OCI-LY7 (cell line): ENCODE results near the gene PRKD3. TPM values are rescaled to one million over a fixed set of nuclear protein-coding genes. Genes with fewer than 3 reads are reported as not detected.
A peak's percentile ranks its signal among the peaks of the same experiment; 100 is the strongest.

Source experiments
- BruUV-seq: library from RNA; stranded (reverse); fragments of 400-500 nt; replicated peaks from 2 replicates; lab custom pipeline; 2021; lab: Mats Ljungman, UMichigan
- CTCF ChIA-PET: fragments of 300-600 bp; sonication (Branson Sonifier 250); formaldehyde crosslinking; loops from one replicate; lab custom pipeline; 2022; ENCODE audit warnings: antibody characterized with exemption; ENCODE audit not compliant: unreplicated experiment; lab: Charles Lee
- POLR2A ChIA-PET: fragments of 300-600 bp; sonication (Branson Sonifier 250); formaldehyde crosslinking; loops from one replicate; lab custom pipeline; 2022; ENCODE audit warnings: antibody characterized with exemption; lab: Charles Lee
- DNase-seq: peaks from one replicate; pipeline ENCODE4 v3.0.0-alpha.2; 2015; ENCODE audit warnings: low spot score
- H2AFZ ChIP-seq: fragments of 200-600 bp; sonication (generic), shearing (Covaris generic); 2 replicates; pipeline ENCODE4 v1.6.1; 2014; ENCODE audit warnings: mild to moderate bottlenecking, antibody characterized with exemption, low read length, moderate library complexity
- H3K27ac ChIP-seq: fragments of 200-600 bp; sonication (generic); 2 replicates; pipeline ENCODE4 v1.5.1; 2014; ENCODE audit warnings: mixed run types, low read depth, mild to moderate bottlenecking, moderate library complexity, low read length, inconsistent platforms; ENCODE audit not compliant: poor library complexity, severe bottlenecking
- H3K36me3 ChIP-seq: fragments of 200-600 bp; sonication (generic); 2 replicates; pipeline ENCODE4 v1.6.1; 2014; ENCODE audit warnings: mild to moderate bottlenecking, antibody characterized with exemption, low read length, moderate library complexity, mixed read lengths; ENCODE audit not compliant: insufficient read depth
- H3K4me1 ChIP-seq: fragments of 200-600 bp; sonication (generic); 2 replicates; pipeline ENCODE4 v1.5.1; 2014; ENCODE audit warnings: mild to moderate bottlenecking, low read length; ENCODE audit not compliant: insufficient read depth, poor library complexity, severe bottlenecking
- H3K4me2 ChIP-seq: fragments of 200-600 bp; sonication (generic); 2 replicates; pipeline ENCODE4 v1.6.1; 2014; ENCODE audit warnings: mild to moderate bottlenecking, low read length
- H3K4me3 ChIP-seq: fragments of 200-600 bp; sonication (generic); 2 replicates; pipeline ENCODE4 v1.5.1; 2014; ENCODE audit warnings: mild to moderate bottlenecking, low read depth, low read length; ENCODE audit not compliant: poor library complexity, severe bottlenecking
- H3K79me2 ChIP-seq: fragments of 200-600 bp; sonication (generic); 2 replicates; pipeline ENCODE4 v1.6.1; 2016; ENCODE audit warnings: low read depth, mild to moderate bottlenecking, low read length, moderate library complexity, mixed read lengths; ENCODE audit not compliant: insufficient read depth
- H3K9me2 ChIP-seq: fragments of 200-600 bp; sonication (generic); 2 replicates; pipeline ENCODE4 v1.6.1; 2016; ENCODE audit warnings: mild to moderate bottlenecking, low read length, mixed read lengths; ENCODE audit not compliant: insufficient read depth
- H3K9me3 ChIP-seq: fragments of 200-600 bp; sonication (generic); 2 replicates; pipeline ENCODE4 v1.6.1; 2014; ENCODE audit warnings: mild to moderate bottlenecking, mixed run types, low read length, mixed read lengths
- H4K20me1 ChIP-seq: fragments of 200-600 bp; sonication (generic); 2 replicates; pipeline ENCODE4 v1.6.1; 2014; ENCODE audit warnings: mild to moderate bottlenecking, antibody characterized with exemption, low read length, moderate library complexity, mixed read lengths; ENCODE audit not compliant: insufficient read depth
- EZH2phosphoT487 ChIP-seq: fragments of 200-600 bp; sonication (generic); IDR thresholded peaks from 2 replicates; pipeline ENCODE4 v1.6.1; 2018; ENCODE audit warnings: low read depth, borderline replicate concordance, mild to moderate bottlenecking, mixed run types, antibody characterized with exemption, low read length, moderate library complexity, mixed read lengths
- intact Hi-C: fragments of 100-400 bp; cut with micrococcal nuclease; formaldehyde crosslinking; loops from one replicate; pipeline ENCODE4 v1.10.0; 2022; ENCODE audit not compliant: unreplicated experiment
- small RNA-seq: library from RNA; depleted of rRNA; stranded (forward); fragments of <200 nt; gene quantifications from one replicate; pipeline ENCODE3, GENCODE V24; 2014
- total RNA-seq, 2 experiments: library from RNA; depleted of rRNA in 1 of 2; stranded (reverse); fragments of >200 nt in 1 of 2; shearing (Covaris generic) in 1 of 2; gene quantifications; 2 replicates each; pipeline ENCODE4 v1.2.3, GENCODE V29; 2014 to 2022
- TF ChIP-seq, protein P1 (sequence below): fragments of 200-600 bp; sonication (generic); conservative IDR thresholded peaks from 2 replicates; pipeline ENCODE4 v1.5.1; 2014; ENCODE audit warnings: mild to moderate bottlenecking, antibody characterized with exemption, low read length, moderate library complexity, mixed read lengths

Gene PRKD3
- total RNA-seq, 2 experiments from 2014 or later: 74.3 to 174 TPM

DNA sequence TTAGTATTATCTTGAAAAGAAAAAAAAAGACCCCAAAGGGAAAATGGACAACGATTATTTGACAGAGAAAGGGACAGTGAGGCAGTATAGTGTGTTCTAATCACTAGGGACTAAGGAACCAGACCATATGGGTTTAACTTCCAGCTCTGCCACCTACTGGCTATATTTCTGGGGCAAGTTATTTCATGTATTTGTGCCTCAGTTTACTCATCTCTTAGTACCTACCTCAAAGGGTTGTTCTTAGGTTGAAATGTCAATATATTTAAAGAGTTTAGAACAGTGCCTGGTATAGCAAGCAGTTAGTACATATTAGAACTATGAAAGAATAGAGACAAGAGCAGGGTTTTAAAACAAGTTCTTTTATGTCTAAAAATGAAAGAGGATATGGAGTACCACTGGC, 42.7 kb downstream of the PRKD3 start:
- CTCF ChIA-PET: no interaction called here
- intact Hi-C loops: no loop called here

DNA sequence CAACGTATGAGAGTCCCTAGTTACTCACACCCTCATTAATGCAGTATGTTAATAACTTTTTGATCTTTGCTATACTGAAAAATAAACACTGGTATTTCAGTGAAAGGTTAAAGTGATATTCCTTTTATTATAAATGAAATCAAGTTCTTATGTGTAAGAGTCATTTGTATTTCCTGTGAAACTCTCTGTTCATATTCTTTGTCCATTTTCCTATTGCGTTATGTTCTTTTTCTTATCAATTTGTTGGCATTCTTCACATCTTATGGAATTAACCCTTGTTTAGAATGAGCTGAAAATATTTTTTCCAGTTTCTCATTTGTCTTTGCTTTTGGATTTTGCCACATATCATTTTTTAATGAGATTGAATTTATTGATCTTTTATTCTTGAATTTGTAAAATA, 48.3 kb downstream of the PRKD3 start:
- no peak overlapping the region for H3K4me2 ChIP-seq
- BruUV-seq: no TSS peak
- no peak overlapping the region for H3K4me3 ChIP-seq
- no peak overlapping the region for H2AFZ ChIP-seq
- TF ChIP-seq EZH2phosphoT487: no peak
- TF ChIP-seq, protein P1, sequence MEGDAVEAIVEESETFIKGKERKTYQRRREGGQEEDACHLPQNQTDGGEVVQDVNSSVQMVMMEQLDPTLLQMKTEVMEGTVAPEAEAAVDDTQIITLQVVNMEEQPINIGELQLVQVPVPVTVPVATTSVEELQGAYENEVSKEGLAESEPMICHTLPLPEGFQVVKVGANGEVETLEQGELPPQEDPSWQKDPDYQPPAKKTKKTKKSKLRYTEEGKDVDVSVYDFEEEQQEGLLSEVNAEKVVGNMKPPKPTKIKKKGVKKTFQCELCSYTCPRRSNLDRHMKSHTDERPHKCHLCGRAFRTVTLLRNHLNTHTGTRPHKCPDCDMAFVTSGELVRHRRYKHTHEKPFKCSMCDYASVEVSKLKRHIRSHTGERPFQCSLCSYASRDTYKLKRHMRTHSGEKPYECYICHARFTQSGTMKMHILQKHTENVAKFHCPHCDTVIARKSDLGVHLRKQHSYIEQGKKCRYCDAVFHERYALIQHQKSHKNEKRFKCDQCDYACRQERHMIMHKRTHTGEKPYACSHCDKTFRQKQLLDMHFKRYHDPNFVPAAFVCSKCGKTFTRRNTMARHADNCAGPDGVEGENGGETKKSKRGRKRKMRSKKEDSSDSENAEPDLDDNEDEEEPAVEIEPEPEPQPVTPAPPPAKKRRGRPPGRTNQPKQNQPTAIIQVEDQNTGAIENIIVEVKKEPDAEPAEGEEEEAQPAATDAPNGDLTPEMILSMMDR: no peak
- DNase-seq: no peak
- no peaks in the 10 kb centered on the region for H4K20me1 ChIP-seq
- no peaks in the 10 kb centered on the region; the same call in 1 of the 2 replicates for H3K79me2 ChIP-seq
- intact Hi-C loops: no loop called here
- H3K4me1 ChIP-seq: no peaks in the 10 kb centered on the region
- H3K27ac ChIP-seq: no peak overlapping the region
- no peaks in the 10 kb centered on the region for H3K9me3 ChIP-seq
- no peaks in the 10 kb centered on the region for H3K9me2 ChIP-seq
- H3K36me3 ChIP-seq: peaks cover 100% of the 10 kb centered on the region
- POLR2A ChIA-PET: interaction anchor here (0.6 to 1.8 kb wide), 5 partner anchors 13 to 553 kb away, joined by 3 to 5 read pairs (median 4); no protein-coding TSS in a partner anchor
- CTCF ChIA-PET: no interaction called here

More for the DNA sequence above, 42.7 kb downstream of the PRKD3 start:
- H3K9me3 ChIP-seq: no peaks in the 10 kb centered on the region
- no peaks in the 10 kb centered on the region for H3K9me2 ChIP-seq
- H3K4me2 ChIP-seq: no peak overlapping the region
- H2AFZ ChIP-seq: no peak overlapping the region
- no peaks in the 10 kb centered on the region for H3K4me1 ChIP-seq
- no TSS peak for BruUV-seq
- TF ChIP-seq, protein P1: peak; percentile 66
- no peak for TF ChIP-seq EZH2phosphoT487
- no peak overlapping the region for H3K27ac ChIP-seq
- H3K36me3 ChIP-seq: peaks cover 93% of the 10 kb centered on the region
- no peak overlapping the region for H3K4me3 ChIP-seq
- POLR2A ChIA-PET: no interaction called here
- DNase-seq: no peak
- no peaks in the 10 kb centered on the region for H4K20me1 ChIP-seq
- peaks cover 6% of the 10 kb centered on the region; the same call in 1 of the 2 replicates for H3K79me2 ChIP-seq

Small RNAs within 50 kb of the gene (small RNA-seq; reads per million reads assigned to genes)
- gene RNU6-939P: not detected

Other genes with a start within 250 kb of the PRKD3 start
- 23.8 TPM in 2 replicates for gene HEATR5B, start 240.5 kb downstream of the PRKD3 start, total RNA-seq (2014; rRNA removed; shearing (Covaris generic))
- 31.3 and 34.5 TPM in 2 replicates for gene HEATR5B, start 240.5 kb downstream of the PRKD3 start, total RNA-seq (2022)
- gene GPATCH11, start 240.3 kb downstream of the PRKD3 start, total RNA-seq (2014; rRNA removed; shearing (Covaris generic)): 11.6 and 21.2 TPM in 2 replicates
- gene GPATCH11, start 240.3 kb downstream of the PRKD3 start, total RNA-seq (2022): 18.9 and 24.5 TPM in 2 replicates
- gene EIF2AK2, start 167.9 kb downstream of the PRKD3 start, total RNA-seq (2014; rRNA removed; shearing (Covaris generic)): 3.2 and 3.6 TPM in 2 replicates
- 3.1 and 3.7 TPM in 2 replicates for gene EIF2AK2, start 167.9 kb downstream of the PRKD3 start, total RNA-seq (2022)
- not detected in 2 replicates for gene SULT6B1, start 136.2 kb downstream of the PRKD3 start, total RNA-seq (2014; rRNA removed; shearing (Covaris generic))
- not detected in 2 replicates for gene SULT6B1, start 136.2 kb downstream of the PRKD3 start, total RNA-seq (2022)
- 19.2 and 31.1 TPM in 2 replicates for gene CEBPZOS, start 128.3 kb downstream of the PRKD3 start, total RNA-seq (2014; rRNA removed; shearing (Covaris generic))
- gene CEBPZOS, start 128.3 kb downstream of the PRKD3 start, total RNA-seq (2022): 73.6 and 90.9 TPM in 2 replicates
- gene CEBPZ, start 93.2 kb downstream of the PRKD3 start, total RNA-seq (2014; rRNA removed; shearing (Covaris generic)): 34.9 and 50.2 TPM in 2 replicates
- gene CEBPZ, start 93.2 kb downstream of the PRKD3 start, total RNA-seq (2022): 55.1 and 57.2 TPM in 2 replicates
- gene NDUFAF7, start 93.2 kb downstream of the PRKD3 start, total RNA-seq (2014; rRNA removed; shearing (Covaris generic)): 17.3 and 23.3 TPM in 2 replicates
- gene NDUFAF7, start 93.2 kb downstream of the PRKD3 start, total RNA-seq (2022): 26.0 and 27.3 TPM in 2 replicates
- 3.5 and 8.2 TPM in 2 replicates for gene QPCT, start 19.8 kb upstream of the PRKD3 start, total RNA-seq (2014; rRNA removed; shearing (Covaris generic))
- 42.9 and 52.6 TPM in 2 replicates for gene QPCT, start 19.8 kb upstream of the PRKD3 start, total RNA-seq (2022)